Measurements from ENCODE around the gene PAH.

DNA sequence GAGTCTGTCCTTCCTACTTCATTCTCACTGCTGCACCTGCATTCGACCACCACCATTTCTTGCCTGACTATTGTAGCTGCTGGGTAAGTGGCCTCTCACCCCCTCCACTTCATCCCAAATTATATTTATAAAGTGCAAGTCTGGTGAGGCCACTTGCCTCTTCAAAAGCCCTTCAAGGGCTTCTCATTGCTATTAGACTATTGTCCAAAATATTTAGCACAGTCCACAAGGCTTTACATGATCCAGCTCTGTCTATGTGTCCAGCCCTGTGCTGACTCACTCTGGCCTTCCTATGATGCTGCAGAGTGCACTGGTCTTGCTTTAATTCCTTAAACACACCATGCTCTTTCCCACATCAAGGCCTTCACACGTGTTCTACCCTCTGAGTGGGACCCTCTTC is 46.0 kb downstream of the PAH start:
- no peak for TF ChIP-seq POLR2A (IDR thresholded peaks at IDR 0.05)
- TF ChIP-seq, protein P1, sequence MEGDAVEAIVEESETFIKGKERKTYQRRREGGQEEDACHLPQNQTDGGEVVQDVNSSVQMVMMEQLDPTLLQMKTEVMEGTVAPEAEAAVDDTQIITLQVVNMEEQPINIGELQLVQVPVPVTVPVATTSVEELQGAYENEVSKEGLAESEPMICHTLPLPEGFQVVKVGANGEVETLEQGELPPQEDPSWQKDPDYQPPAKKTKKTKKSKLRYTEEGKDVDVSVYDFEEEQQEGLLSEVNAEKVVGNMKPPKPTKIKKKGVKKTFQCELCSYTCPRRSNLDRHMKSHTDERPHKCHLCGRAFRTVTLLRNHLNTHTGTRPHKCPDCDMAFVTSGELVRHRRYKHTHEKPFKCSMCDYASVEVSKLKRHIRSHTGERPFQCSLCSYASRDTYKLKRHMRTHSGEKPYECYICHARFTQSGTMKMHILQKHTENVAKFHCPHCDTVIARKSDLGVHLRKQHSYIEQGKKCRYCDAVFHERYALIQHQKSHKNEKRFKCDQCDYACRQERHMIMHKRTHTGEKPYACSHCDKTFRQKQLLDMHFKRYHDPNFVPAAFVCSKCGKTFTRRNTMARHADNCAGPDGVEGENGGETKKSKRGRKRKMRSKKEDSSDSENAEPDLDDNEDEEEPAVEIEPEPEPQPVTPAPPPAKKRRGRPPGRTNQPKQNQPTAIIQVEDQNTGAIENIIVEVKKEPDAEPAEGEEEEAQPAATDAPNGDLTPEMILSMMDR (IDR thresholded peaks at IDR 0.05): no peak
